ENCODE data around the gene OR2S2.

DNA sequence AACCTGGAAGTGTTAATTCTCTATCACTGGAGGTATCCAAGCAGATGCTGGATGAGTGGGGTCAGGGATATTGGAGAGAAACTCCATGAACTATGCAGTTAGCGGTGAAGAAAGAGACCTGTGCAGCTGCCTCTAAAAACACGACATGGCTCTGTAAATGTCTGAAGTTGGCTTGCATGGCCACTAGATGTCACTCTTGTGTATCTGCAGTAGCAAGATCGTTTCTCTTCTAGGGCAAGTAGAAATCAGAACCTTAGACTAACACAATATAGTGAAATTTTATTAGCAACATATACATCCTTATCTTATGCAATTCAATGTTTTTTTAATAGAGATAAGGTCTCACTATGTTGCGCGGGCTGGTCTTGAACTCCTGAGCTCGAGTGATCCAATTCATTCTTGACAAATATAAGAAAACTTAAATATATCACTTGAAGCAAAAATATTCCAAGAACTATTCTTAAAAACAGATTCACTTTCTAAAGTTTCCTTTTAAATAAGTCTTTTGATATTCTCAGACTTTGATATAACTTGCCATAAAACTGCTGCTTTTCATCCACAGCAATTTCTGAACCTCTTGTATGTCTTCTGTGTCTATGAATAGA is 2.9 kb downstream of the OR2S2 start:
- TF ChIP-seq POLR2AphosphoS5 (IDR thresholded peaks at IDR 0.05): no peak
- TF ChIP-seq, protein P1, sequence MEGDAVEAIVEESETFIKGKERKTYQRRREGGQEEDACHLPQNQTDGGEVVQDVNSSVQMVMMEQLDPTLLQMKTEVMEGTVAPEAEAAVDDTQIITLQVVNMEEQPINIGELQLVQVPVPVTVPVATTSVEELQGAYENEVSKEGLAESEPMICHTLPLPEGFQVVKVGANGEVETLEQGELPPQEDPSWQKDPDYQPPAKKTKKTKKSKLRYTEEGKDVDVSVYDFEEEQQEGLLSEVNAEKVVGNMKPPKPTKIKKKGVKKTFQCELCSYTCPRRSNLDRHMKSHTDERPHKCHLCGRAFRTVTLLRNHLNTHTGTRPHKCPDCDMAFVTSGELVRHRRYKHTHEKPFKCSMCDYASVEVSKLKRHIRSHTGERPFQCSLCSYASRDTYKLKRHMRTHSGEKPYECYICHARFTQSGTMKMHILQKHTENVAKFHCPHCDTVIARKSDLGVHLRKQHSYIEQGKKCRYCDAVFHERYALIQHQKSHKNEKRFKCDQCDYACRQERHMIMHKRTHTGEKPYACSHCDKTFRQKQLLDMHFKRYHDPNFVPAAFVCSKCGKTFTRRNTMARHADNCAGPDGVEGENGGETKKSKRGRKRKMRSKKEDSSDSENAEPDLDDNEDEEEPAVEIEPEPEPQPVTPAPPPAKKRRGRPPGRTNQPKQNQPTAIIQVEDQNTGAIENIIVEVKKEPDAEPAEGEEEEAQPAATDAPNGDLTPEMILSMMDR (IDR thresholded peaks at IDR 0.05): peak; percentile 38 to 88 (median 78)
- TF ChIP-seq POLR2A (IDR thresholded peaks at IDR 0.05): no peak
- TF ChIP-seq EP300 (IDR thresholded peaks at IDR 0.05): no peak
